HEK293T (cell line): ENCODE results near the gene IFRD2.

Experiments
- ARNT ChIP-seq: fragments of 450-650 bp; IDR thresholded peaks from 2 replicates; pipeline ENCODE4 v1.6.1; 2017; ENCODE audit warnings: mild to moderate bottlenecking
- BHLHE40 ChIP-seq: fragments of 450-650 bp; IDR thresholded peaks from 2 replicates; pipeline ENCODE4 v1.6.1; 2016; ENCODE audit warnings: mild to moderate bottlenecking, moderate library complexity, borderline replicate concordance
- FOXA1 ChIP-seq: fragments of 450-650 bp; IDR thresholded peaks from 2 replicates; pipeline ENCODE4 v1.6.1; 2016; ENCODE audit warnings: mild to moderate bottlenecking
- FOXK2 ChIP-seq: fragments of 450-650 bp; IDR thresholded peaks from 2 replicates; pipeline ENCODE4 v1.6.1; 2016; ENCODE audit warnings: mild to moderate bottlenecking
- FOXM1 ChIP-seq: fragments of 450-650 bp; IDR thresholded peaks from 2 replicates; pipeline ENCODE4 v1.6.1; 2017; ENCODE audit warnings: mild to moderate bottlenecking, borderline replicate concordance
- NFRKB ChIP-seq: fragments of 450-650 bp; IDR thresholded peaks from 2 replicates; pipeline ENCODE4 v1.6.1; 2016; ENCODE audit warnings: mild to moderate bottlenecking, moderate library complexity
- PKNOX1 ChIP-seq: fragments of 450-650 bp; IDR thresholded peaks from 2 replicates; pipeline ENCODE4 v1.6.1; 2016
- SP1 ChIP-seq: fragments of 450-650 bp; IDR thresholded peaks from 2 replicates; pipeline ENCODE4 v1.6.1; 2017
- SUZ12 ChIP-seq: fragments of 450-650 bp; IDR thresholded peaks from 2 replicates; pipeline ENCODE4 v1.6.1; 2016; ENCODE audit warnings: mild to moderate bottlenecking
- TARDBP ChIP-seq: fragments of 450-650 bp; IDR thresholded peaks from 2 replicates; pipeline ENCODE4 v1.6.1; 2016

- TF ChIP-seq TARDBP, result no peak
- TF ChIP-seq NFRKB, result no peak
- no peak for TF ChIP-seq PKNOX1
- TF ChIP-seq SUZ12, result no peak
- TF ChIP-seq FOXA1, result no peak
- no peak for TF ChIP-seq ARNT
- no peak for TF ChIP-seq BHLHE40
- TF ChIP-seq SP1, result no peak
- no peak for TF ChIP-seq FOXM1
- no peak for TF ChIP-seq FOXK2
These were observed 29.5 kb downstream of the IFRD2 start for GRCh38 chr3:50262778-50263177.
